AG10803 (cell line): ENCODE data around the gene C5orf63.

Experiments used
- DNase-seq: peaks from one replicate; pipeline ENCODE4 v3.0.0; 2010; ENCODE audit warnings: low read depth
- H3K4me3 ChIP-seq: 2 replicates; pipeline ENCODE4 v1.5.1; 2011; ENCODE audit warnings: mild to moderate bottlenecking, low read length, control low read depth
- CTCF ChIP-seq: conservative IDR thresholded peaks from 2 replicates; pipeline ENCODE4 v1.5.1; 2011; ENCODE audit warnings: mild to moderate bottlenecking, low read length, control low read depth, inconsistent platforms

The C5orf63 gene

GRCh38 chr5:127097278-127097677 is 24.0 kb upstream of the C5orf63 start:
- H3K4me3 ChIP-seq = no peak overlapping the region
- no peak for DNase-seq
- TF ChIP-seq CTCF = no peak

- no peak for TF ChIP-seq CTCF
- H3K4me3 ChIP-seq = no peak overlapping the region
These were observed 23.2 kb upstream of the C5orf63 start for GRCh38 chr5:127096328-127096993.

GRCh38 chr5:127094161-127094814 is 21.0 kb upstream of the C5orf63 start:
- TF ChIP-seq CTCF = no peak
- no peak overlapping the region for H3K4me3 ChIP-seq
- DNase-seq = no peak

More at GRCh38 chr5:127096328-127096993, 23.2 kb upstream of the C5orf63 start:
- DNase-seq = no peak

GRCh38 chr5:127092690-127093089 is 19.4 kb upstream of the C5orf63 start:
- H3K4me3 ChIP-seq = no peak overlapping the region
- peak; percentile 41 for DNase-seq
- no peak for TF ChIP-seq CTCF

GRCh38 chr5:127089191-127089590 is 15.9 kb upstream of the C5orf63 start:
- TF ChIP-seq CTCF = no peak
- DNase-seq = peak; percentile 22
- H3K4me3 ChIP-seq = no peak overlapping the region

GRCh38 chr5:127088251-127088650 is 14.9 kb upstream of the C5orf63 start:
- peak; percentile 97 for DNase-seq
- no peak for TF ChIP-seq CTCF
- H3K4me3 ChIP-seq = no peak overlapping the region

- DNase-seq = no peak
- no peak for TF ChIP-seq CTCF
- H3K4me3 ChIP-seq = no peak overlapping the region
These were observed 13.3 kb upstream of the C5orf63 start for GRCh38 chr5:127086589-127086988.
